GM18508 (cell line): ENCODE results near the gene DIAPH3.
"Not testable (repeated sequence)": the region's sequence is repeated elsewhere in the genome, so short reads cannot be mapped to it uniquely, and the experiment has no call there.

Experiments used
- ATAC-seq: cut with Tn5 transposase; IDR thresholded peaks from one replicate; pipeline ENCODE4 v1.9.1; 2021; ENCODE audit warnings: moderate number of reproducible peaks; ENCODE audit not compliant: insufficient read depth, unreplicated experiment

The DIAPH3 gene

DNA sequence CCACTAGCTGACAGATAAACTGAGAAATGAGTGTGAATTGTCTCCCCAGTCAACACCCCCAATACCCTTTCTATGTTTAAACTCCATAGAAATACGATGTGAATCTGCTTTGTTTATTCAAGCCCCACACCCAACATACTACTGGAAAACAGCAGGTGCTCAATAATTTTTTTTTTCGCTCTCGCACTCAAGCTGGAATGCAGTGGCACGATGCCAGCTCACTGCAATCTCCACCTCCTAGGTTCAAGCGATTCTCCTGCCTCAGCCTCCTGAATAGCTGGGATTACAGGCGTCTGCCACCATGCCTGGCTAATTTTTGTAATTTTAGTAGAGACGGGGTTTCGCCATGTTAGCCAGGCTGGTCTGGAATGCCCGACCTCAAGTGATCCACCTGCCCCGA, 123.1 kb downstream of the DIAPH3 start:
- not testable (repeated sequence) for ATAC-seq

- no peak for ATAC-seq
Observed at GRCh38 chr13:60035874-60036273, 127.9 kb downstream of the DIAPH3 start.

- no peak for ATAC-seq
Observed at GRCh38 chr13:60032851-60033250, 130.9 kb downstream of the DIAPH3 start.

DNA sequence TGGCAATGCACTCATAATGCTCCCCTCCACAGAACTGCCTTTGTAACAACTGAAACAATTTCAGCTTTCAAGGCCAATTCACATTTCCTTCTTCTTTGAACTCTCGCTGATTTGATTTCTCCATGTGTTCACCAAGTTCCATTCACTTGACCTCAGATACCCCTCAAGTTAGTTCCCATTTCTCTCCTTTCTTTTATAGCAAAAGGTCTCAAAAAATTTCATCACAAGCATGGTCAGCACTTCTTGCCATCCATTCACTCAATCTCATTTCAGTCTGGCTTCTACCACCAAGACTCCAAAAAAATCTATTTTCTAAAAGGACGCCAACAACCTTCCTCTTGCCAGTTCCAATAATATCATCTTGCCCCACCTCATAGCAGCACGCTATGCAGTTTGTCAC, 135.7 kb downstream of the DIAPH3 start:
- ATAC-seq, result no peak

- no peak for ATAC-seq
Observed at GRCh38 chr13:60026286-60026685, 137.4 kb downstream of the DIAPH3 start.

GRCh38 chr13:60020288-60020687, 143.4 kb downstream of the DIAPH3 start:
- no peak for ATAC-seq

DNA sequence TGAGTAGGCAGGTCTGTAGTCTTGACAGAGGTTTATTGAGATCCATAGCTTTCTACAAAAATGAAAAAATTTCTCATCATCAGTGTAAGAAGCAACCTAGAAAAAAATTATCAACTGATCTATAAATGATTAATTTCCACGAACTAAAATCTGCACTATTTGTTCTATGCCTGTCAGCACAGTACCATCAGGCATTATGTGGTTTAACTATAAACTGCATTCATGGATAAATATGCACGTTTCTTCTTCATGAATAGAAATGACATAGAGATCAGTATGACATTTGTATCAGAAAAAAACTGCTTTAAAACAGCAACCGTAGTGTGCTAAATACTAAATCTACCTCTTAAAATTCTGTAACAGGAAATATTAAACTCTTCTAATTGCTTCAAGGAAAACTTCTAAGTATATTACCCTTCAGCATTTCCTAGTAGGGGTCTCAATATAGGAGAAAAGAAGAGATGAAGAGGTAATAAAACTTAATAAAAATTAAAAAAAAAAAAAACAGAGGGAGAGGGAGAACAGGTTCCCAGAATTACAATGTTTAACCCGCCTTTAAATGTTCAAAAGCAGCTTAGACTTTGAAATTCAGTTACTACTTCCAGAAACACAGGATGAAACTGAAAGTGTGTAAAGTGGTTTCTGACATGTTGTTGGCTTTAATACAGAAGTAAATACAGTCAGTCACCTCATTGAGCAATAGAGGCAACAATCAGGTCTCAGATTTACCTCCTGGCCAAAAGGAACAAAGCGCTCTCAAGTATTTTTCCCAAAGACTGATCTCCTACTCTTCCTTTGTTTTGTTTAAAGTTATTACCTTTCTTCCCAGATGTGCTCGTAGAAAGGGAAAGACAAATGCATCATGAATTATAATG, 144.4 kb downstream of the DIAPH3 start:
- peak; percentile 64 for ATAC-seq

GRCh38 chr13:60018536-60018935, 145.2 kb downstream of the DIAPH3 start:
- no peak for ATAC-seq

DNA sequence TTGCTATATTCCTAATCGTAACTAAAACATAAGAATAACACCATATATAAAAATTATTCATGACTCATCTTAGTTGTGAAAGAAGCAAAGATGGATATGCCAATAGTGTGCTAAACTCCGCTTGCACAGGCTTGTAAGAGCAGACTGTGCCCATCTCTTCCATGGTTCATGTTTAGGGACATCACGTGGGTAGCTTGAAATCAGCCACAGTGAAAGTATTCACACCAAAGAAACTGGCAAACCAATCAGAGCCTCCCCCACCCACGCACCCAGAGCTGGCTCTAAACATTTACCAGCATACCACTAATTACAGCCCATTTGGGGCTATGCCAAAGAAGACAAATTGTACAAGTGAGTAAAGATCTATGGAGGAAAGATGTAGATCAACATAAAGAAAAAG, 147.5 kb downstream of the DIAPH3 start:
- ATAC-seq, result no peak

DNA sequence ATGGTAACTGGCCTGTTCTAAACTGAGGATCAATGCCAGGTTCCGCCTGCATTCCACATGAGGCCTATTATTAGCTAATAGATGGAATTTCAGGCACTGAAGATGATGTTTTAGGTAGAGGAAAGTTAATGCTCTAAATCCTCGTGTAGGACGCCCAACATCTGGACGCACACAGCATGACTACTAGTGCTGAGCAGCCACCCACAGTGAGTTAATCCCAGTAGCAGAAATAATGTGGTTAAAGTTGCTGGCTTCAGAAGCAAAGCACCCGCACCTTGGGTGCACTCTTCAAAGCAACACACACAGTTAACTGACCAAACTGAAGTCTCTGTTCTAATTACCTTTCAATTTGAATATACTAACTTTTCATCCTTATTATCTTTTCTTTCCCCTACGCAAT, 150.6 kb downstream of the DIAPH3 start:
- no peak for ATAC-seq

GRCh38 chr13:60012488-60012887, 151.2 kb downstream of the DIAPH3 start:
- no peak for ATAC-seq

DNA sequence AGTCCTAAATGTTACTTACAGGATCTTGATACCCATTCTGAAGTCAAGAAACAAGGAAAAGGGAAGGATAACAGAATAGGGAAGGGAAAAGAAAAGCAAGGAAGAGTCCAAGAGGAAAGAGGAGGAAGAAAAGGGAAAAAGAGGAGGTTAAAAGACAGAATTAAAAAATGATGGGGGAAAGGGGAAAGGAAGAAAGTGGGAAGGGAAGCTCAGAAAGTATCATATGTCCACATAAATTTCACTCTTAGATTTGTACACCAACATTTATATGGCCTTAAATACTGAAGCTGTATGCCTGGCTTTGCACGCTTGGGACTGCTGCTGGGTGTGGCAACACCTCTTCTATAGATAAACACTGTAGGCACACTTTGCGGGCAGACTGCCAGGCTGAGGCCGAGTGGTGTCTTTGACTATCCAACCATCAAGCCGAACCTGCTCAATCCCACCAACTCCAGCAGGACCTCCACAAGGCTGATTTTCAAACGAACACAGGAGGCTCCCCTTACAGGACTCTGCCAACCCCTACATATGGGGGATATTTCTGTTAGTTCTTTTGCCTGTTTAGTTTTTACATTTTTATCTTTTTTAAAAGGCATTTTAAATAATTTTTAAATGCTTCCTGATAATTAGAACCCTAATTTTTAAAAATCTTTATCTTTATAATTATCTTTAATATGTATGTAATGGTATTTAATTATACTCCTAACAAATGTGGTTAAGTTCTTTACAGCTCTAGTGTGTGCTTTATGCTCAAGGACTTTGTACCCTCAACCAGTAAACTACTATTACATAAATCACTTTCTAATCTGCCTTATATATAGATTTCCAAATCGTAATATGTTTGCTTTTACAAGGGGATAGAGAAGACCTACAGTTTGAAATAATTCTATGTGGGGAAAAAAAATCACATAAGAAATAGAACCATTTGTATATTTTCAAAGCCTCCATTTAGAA, 154.2 kb downstream of the DIAPH3 start:
- no peak for ATAC-seq

DNA sequence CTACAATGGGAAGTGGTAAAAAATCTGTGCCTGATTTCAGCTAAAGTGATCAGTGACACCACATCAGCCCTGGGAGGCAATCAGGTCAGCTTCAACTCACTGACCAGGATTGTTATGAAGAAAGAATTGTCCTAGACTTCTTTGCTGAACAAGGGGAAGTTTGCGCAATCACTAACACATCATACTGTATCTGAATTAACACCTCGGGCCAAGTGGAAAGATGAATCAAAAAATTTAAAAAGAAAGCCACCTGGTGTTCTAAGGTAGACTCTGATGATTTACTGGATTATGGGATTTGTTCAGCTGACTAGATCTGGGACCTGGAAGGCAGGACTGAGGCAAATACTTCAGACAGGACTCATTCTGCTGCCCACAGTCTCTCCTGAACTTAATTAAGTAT, 161.8 kb downstream of the DIAPH3 start:
- ATAC-seq, result no peak

- ATAC-seq, result no peak
Observed at GRCh38 chr13:60000976-60001375, 162.8 kb downstream of the DIAPH3 start.

- ATAC-seq, result no peak
Observed at GRCh38 chr13:60000081-60000480, 163.6 kb downstream of the DIAPH3 start.

DNA sequence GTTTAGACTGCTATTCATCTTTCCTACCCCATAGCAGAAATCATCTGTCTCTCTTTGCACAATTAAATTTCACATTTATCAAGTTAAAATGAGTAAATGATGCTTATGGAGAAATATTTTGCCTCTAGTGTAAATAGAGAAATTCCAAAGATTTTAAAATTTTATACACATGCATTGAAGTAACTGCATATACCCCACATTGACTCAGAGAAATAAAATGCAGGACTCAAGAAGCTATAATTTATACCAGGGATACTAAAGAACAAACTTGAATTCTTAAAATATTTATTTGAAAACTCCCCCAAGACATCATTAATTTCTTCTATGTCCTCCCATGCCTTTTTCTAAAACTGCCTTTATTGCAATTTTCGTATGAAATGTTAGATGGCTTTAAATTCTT, 165.8 kb downstream of the DIAPH3 start:
- no peak for ATAC-seq

DNA sequence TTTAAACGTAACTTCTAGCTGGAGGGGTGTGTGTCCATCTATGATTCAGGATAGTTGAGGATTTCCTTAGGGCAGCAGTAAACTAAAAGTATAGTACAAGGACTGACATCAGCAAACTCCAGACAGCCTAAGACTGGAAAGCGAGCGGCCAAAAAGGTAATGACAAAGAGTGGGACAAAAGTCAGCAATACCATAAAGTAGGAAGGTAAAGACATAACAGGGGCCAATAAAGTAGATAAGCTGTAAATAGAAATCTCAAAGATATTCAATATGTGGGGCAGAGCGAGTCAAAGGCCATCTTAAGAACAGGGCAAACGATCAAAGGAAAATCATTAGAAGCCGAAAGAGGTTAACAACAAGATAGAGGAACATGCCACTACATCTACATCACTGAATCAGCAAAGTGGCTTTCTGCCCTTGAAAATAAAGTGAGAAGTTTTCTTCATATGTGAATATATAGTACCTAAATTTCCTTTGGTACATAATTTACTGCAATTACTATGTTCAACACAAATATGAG, 167.2 kb downstream of the DIAPH3 start:
- no peak for ATAC-seq

DNA sequence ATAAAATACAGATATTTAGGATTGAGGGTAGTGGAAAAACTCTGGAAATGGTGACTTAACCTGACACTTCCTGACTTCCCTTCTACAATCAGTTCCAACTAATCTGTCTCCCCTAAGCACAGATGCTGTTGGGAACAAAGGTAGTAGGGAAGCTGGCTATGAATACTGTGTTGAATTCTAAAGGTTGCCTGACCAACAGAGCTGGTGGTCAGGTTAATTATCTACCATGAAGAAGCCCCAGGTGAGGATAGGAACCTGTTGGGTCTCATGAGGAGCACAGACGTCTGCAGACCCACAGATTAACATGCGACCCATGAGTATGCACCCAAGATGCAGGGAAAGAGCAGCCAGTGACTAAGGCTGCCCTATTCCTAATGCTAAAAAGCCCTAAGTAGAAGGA, 172.3 kb downstream of the DIAPH3 start:
- ATAC-seq, result no peak

GRCh38 chr13:59982631-59983382, 180.9 kb downstream of the DIAPH3 start:
- ATAC-seq, result no peak

GRCh38 chr13:59979589-59979988, 184.1 kb downstream of the DIAPH3 start:
- ATAC-seq, result no peak
